ENCODE measurements around the gene GMPS. TPM values are rescaled to one million over a fixed set of nuclear protein-coding genes. Genes with fewer than 3 reads are reported as not detected.

GMPS gene
- total RNA-seq, 2 donors from 2014 or later = 30.2 to 31.8 TPM

DNA sequence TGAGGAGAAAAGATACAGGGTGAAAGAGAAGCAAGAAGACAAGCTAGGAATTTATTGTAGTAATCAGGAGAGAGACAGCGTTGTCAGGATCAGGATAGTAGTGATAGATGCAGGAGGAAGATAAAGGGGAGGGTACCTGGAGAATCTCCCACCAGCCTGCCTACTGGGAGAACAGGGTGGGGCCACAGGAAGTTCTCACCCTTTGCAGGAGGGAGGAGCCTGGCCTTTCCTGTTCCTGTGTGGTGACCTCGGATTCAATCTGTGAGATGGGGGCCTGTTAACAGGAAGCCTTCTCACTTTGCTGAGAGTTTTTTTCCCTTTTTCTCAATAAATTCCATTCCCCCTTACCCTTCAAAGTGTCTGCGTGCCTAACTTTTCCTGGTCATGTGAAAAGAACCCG lies 37.6 kb downstream of the GMPS start:
- TF ChIP-seq, protein P1, sequence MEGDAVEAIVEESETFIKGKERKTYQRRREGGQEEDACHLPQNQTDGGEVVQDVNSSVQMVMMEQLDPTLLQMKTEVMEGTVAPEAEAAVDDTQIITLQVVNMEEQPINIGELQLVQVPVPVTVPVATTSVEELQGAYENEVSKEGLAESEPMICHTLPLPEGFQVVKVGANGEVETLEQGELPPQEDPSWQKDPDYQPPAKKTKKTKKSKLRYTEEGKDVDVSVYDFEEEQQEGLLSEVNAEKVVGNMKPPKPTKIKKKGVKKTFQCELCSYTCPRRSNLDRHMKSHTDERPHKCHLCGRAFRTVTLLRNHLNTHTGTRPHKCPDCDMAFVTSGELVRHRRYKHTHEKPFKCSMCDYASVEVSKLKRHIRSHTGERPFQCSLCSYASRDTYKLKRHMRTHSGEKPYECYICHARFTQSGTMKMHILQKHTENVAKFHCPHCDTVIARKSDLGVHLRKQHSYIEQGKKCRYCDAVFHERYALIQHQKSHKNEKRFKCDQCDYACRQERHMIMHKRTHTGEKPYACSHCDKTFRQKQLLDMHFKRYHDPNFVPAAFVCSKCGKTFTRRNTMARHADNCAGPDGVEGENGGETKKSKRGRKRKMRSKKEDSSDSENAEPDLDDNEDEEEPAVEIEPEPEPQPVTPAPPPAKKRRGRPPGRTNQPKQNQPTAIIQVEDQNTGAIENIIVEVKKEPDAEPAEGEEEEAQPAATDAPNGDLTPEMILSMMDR (IDR thresholded peaks at IDR 0.05) = no peak
- ATAC-seq (ENCODE audit: insufficient number of reproducible peaks, low FRiP score, low read depth) = no peak
- no peaks in the 10 kb centered on the region for H3K27me3 ChIP-seq (replicated peaks; ENCODE audit: insufficient read depth)
- no peak for DNase-seq (ENCODE audit: low spot score)
- H3K9me3 ChIP-seq = no peaks in the 10 kb centered on the region
- H3K4me1 ChIP-seq (ENCODE audit: control insufficient read depth in 1 of 2, low read depth in 2 of 2) = peaks cover 8 to 11% of the 10 kb centered on the region in 2 donors
- H3K4me3 ChIP-seq = no peak overlapping the region
- no peak overlapping the region for H3K27ac ChIP-seq
- peaks cover 8% of the 10 kb centered on the region for H3K36me3 ChIP-seq

DNA sequence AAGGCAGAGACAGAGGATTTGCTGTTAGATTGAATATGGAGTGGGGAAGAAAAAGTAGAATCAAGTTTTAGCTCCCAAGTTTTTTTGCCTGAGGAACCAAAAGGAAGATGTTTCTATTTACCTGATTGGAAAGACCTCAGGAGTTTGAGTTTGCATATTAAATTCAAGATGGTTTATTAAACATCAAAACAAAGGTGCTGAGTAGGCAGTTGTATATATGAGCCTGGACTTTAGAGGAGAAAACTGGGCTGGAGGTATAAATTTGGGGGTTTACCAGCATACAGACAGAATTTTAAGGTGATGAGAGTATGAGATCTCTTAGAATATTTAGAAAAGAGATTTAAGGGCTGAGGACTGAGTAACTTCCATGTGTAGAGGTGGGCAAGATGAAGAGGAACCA lies 38.2 kb downstream of the GMPS start:
- Histone ChIP-seq H3K4me1 (ENCODE audit: control insufficient read depth in 1 of 2, low read depth in 2 of 2) (peaks cover 8 to 13% of the 10 kb centered on the region in 2 donors), H3K27ac (no peak overlapping the region), H3K36me3 (peaks cover 8% of the 10 kb centered on the region), H3K4me3 (no peak overlapping the region), H3K9me3 (no peaks in the 10 kb centered on the region), H3K27me3 (replicated peaks; ENCODE audit: insufficient read depth) (no peaks in the 10 kb centered on the region)
- no peak for DNase-seq (ENCODE audit: low spot score)
- TF ChIP-seq, protein P1 (IDR thresholded peaks at IDR 0.05) = no peak
- no peak for ATAC-seq (ENCODE audit: insufficient number of reproducible peaks, low FRiP score, low read depth)

DNA sequence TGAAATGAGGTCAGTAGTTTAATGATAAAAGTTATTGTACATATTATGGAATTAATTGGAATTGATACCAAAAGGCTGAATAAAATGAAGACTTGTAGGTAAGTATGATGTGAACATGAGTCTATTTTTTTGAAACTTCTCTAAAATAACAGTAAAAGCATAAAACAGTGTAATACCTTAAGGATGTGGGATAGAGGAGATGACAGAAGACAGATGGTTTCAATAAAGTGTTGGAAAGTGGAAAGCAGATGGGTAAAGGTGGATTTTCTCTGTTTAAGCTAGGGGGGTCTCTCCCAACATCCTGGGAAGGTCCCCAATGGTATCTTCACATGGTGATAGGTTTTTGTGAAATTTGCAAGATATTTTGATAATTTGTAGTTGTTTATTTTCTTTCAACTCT lies 41.6 kb downstream of the GMPS start:
- Histone ChIP-seq H3K4me3 (no peak overlapping the region), H3K4me1 (ENCODE audit: control insufficient read depth in 1 of 2, low read depth in 2 of 2) (peaks cover 8 to 13% of the 10 kb centered on the region in 2 donors), H3K9me3 (no peaks in the 10 kb centered on the region), H3K27me3 (replicated peaks; ENCODE audit: insufficient read depth) (no peaks in the 10 kb centered on the region), H3K27ac (peak overlapping the region; percentile 73 to 81), H3K36me3 (peaks cover 25% of the 10 kb centered on the region)
- DNase-seq (ENCODE audit: low spot score) (no peak), ATAC-seq (ENCODE audit: insufficient number of reproducible peaks, low FRiP score, low read depth) (no peak)
- TF ChIP-seq, protein P1 (IDR thresholded peaks at IDR 0.05) = no peak

GRCh38 chr3:155912579-155913190 lies 42.2 kb downstream of the GMPS start:
- Histone ChIP-seq H3K27ac (peak overlapping the region; percentile 73 to 81), H3K9me3 (no peaks in the 10 kb centered on the region), H3K4me3 (no peak overlapping the region), H3K27me3 (replicated peaks; ENCODE audit: insufficient read depth) (no peaks in the 10 kb centered on the region), H3K4me1 (ENCODE audit: control insufficient read depth in 1 of 2, low read depth in 2 of 2) (peaks cover 8 to 13% of the 10 kb centered on the region in 2 donors), H3K36me3 (peaks cover 31% of the 10 kb centered on the region)
- peak; percentile 61 for ATAC-seq (ENCODE audit: insufficient number of reproducible peaks, low FRiP score, low read depth)
- TF ChIP-seq, protein P1 (IDR thresholded peaks at IDR 0.05) = no peak
- no peak for DNase-seq (ENCODE audit: low spot score)

DNA sequence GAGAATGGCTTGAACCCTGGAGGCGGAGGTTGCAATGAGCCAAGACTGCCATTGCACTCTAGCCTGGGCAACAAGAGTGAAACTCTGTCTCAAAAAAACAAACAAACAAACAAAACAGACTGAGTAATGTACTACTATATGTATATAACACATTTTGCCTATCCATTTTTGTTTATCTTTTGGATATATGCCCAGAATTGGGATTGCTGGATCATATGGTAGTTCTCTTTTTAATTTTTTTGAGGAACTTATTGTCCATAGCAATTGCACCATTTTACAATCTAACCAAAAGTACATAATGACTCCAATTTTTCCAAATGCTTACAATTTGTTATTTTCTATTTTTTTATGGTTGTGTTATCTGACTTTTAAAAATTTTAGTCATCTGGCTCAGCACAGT lies 47.3 kb downstream of the GMPS start:
- peaks cover 24% of the 10 kb centered on the region for H3K36me3 ChIP-seq
- no peaks in the 10 kb centered on the region for H3K9me3 ChIP-seq
- peaks cover 2 to 8% of the 10 kb centered on the region in 2 donors for H3K4me1 ChIP-seq (ENCODE audit: control insufficient read depth in 1 of 2, low read depth in 2 of 2)
- ATAC-seq (ENCODE audit: insufficient number of reproducible peaks, low FRiP score, low read depth) = no peak
- no peak for DNase-seq (ENCODE audit: low spot score)
- no peaks in the 10 kb centered on the region for H3K27me3 ChIP-seq (replicated peaks; ENCODE audit: insufficient read depth)
- H3K4me3 ChIP-seq = no peak overlapping the region
- TF ChIP-seq, protein P1 (IDR thresholded peaks at IDR 0.05) = no peak
- H3K27ac ChIP-seq = no peak overlapping the region
